ENCODE results near the gene PBX4.

DNA sequence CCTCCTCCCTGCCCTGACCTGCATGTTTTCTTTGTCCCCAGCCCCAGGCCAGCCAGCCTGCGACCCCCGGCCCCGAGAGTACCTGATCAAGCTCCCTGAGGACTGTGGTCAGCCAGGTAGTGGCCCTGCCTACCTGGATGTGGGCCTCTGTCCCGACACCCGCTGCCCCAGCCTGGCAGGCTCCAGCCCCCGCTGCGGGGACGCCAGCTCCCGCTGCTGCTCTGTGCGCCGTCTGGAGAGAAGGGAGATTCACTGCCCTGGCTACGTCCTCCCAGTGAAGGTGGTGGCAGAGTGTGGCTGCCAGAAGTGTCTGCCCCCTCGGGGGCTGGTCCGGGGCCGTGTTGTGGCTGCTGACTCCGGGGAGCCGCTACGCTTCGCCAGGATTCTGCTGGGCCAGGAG, 74.8 kb downstream of the PBX4 start:
- TF ChIP-seq, protein P1, sequence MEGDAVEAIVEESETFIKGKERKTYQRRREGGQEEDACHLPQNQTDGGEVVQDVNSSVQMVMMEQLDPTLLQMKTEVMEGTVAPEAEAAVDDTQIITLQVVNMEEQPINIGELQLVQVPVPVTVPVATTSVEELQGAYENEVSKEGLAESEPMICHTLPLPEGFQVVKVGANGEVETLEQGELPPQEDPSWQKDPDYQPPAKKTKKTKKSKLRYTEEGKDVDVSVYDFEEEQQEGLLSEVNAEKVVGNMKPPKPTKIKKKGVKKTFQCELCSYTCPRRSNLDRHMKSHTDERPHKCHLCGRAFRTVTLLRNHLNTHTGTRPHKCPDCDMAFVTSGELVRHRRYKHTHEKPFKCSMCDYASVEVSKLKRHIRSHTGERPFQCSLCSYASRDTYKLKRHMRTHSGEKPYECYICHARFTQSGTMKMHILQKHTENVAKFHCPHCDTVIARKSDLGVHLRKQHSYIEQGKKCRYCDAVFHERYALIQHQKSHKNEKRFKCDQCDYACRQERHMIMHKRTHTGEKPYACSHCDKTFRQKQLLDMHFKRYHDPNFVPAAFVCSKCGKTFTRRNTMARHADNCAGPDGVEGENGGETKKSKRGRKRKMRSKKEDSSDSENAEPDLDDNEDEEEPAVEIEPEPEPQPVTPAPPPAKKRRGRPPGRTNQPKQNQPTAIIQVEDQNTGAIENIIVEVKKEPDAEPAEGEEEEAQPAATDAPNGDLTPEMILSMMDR (IDR thresholded peaks at IDR 0.05; ENCODE audit: insufficient read depth, low read length), result no peak
- TF ChIP-seq GABPA (IDR thresholded peaks at IDR 0.05; ENCODE audit: low read depth), result no peak
- TF ChIP-seq POLR2AphosphoS5 (IDR thresholded peaks at IDR 0.05; ENCODE audit: low read depth), result no peak
- TF ChIP-seq, protein P2, sequence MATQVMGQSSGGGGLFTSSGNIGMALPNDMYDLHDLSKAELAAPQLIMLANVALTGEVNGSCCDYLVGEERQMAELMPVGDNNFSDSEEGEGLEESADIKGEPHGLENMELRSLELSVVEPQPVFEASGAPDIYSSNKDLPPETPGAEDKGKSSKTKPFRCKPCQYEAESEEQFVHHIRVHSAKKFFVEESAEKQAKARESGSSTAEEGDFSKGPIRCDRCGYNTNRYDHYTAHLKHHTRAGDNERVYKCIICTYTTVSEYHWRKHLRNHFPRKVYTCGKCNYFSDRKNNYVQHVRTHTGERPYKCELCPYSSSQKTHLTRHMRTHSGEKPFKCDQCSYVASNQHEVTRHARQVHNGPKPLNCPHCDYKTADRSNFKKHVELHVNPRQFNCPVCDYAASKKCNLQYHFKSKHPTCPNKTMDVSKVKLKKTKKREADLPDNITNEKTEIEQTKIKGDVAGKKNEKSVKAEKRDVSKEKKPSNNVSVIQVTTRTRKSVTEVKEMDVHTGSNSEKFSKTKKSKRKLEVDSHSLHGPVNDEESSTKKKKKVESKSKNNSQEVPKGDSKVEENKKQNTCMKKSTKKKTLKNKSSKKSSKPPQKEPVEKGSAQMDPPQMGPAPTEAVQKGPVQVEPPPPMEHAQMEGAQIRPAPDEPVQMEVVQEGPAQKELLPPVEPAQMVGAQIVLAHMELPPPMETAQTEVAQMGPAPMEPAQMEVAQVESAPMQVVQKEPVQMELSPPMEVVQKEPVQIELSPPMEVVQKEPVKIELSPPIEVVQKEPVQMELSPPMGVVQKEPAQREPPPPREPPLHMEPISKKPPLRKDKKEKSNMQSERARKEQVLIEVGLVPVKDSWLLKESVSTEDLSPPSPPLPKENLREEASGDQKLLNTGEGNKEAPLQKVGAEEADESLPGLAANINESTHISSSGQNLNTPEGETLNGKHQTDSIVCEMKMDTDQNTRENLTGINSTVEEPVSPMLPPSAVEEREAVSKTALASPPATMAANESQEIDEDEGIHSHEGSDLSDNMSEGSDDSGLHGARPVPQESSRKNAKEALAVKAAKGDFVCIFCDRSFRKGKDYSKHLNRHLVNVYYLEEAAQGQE (IDR thresholded peaks at IDR 0.05; ENCODE audit: insufficient replicate concordance, low read depth), result no peak
